SK-N-SH (cell line): ENCODE measurements around the gene RDH12. TPM values are rescaled to one million over a fixed set of nuclear protein-coding genes. Genes with fewer than 3 reads are reported as not detected.

Experiments used
- CTCF ChIA-PET: fragments of 300-600, 350-600 bp; formaldehyde crosslinking; extraction: SDS; loops from one replicate; lab custom pipeline; 2021; lab: Yijun Ruan, JAX
- POLR2A ChIA-PET: fragments of 350-600 bp; sonication (Branson Sonifier 250); formaldehyde crosslinking; extraction: SDS; loops from one replicate; lab custom pipeline; 2020; ENCODE audit warnings: antibody characterized with exemption, inconsistent platforms; lab: Yijun Ruan, JAX
- DNase-seq: peaks from one replicate; pipeline ENCODE4 v3.0.0; 2012
- H2AFZ ChIP-seq: fragments of 200-600 bp; sonication (generic); 2 replicates; pipeline ENCODE4 v1.8.1; 2016; ENCODE audit warnings: antibody characterized with exemption, mild to moderate bottlenecking, low read depth
- H3F3A ChIP-seq: fragments of 200-600 bp; sonication (generic); replicated peaks from 2 replicates; pipeline ENCODE3; 2016; ENCODE audit warnings: antibody characterized with exemption, mild to moderate bottlenecking; ENCODE audit not compliant: insufficient read depth
- H3K27ac ChIP-seq, 2 experiments: fragments of 200-500 bp in 1 of 2; fragments of 200-600 bp in 1 of 2; sonication (Bioruptor generic) in 1 of 2; sonication (generic), shearing (Covaris generic) in 1 of 2; 2 replicates each; pipeline versions ENCODE4 v1.5.1 to v1.6.1; 2014 to 2016; ENCODE audit warnings: low read depth in 2 of 2, inconsistent platforms in 1 of 2, low read length in 1 of 2, mild to moderate bottlenecking in 1 of 2, mixed read lengths in 1 of 2
- H3K27me3 ChIP-seq: fragments of 200-600 bp; sonication (generic), shearing (Covaris generic); 2 replicates; pipeline ENCODE4 v1.6.1; 2016; ENCODE audit warnings: mixed run types; ENCODE audit not compliant: insufficient read depth
- H3K36me3 ChIP-seq, 2 experiments: fragments of 200-500 bp in 1 of 2; fragments of 200-600 bp in 1 of 2; sonication (Bioruptor generic) in 1 of 2; sonication (generic) in 1 of 2; replicated peaks in 1 of 2; 2 replicates each; pipeline versions ENCODE3 to v1.5.1; 2014 to 2016; ENCODE audit warnings: low read length in 1 of 2, mild to moderate bottlenecking in 1 of 2; ENCODE audit not compliant: insufficient read depth in 2 of 2, control insufficient read depth in 1 of 2
- H3K4me1 ChIP-seq, 2 experiments: fragments of 200-500 bp in 1 of 2; fragments of 200-600 bp in 1 of 2; sonication (Bioruptor generic) in 1 of 2; sonication (generic), shearing (Covaris generic) in 1 of 2; 2 replicates each; pipeline versions ENCODE4 v1.5.1 to v1.6.1; 2014 to 2016; ENCODE audit warnings: low read depth in 1 of 2, low read length in 1 of 2, mixed run types in 1 of 2; ENCODE audit not compliant: insufficient read depth in 2 of 2, control insufficient read depth in 1 of 2
- H3K4me2 ChIP-seq: fragments of 200-600 bp; sonication (generic), shearing (Covaris generic); 2 replicates; pipeline ENCODE4 v1.6.1; 2017; ENCODE audit warnings: mixed run types
- H3K4me3 ChIP-seq, 2 experiments: fragments of 200-500 bp in 1 of 2; fragments of 200-600 bp in 1 of 2; sonication (Bioruptor generic) in 1 of 2; sonication (generic), shearing (Covaris generic) in 1 of 2; 2 replicates each; pipeline versions ENCODE4 v1.5.1 to v1.8.1; 2014 to 2016; ENCODE audit warnings: low read depth in 2 of 2, inconsistent platforms in 1 of 2, low read length in 1 of 2, mild to moderate bottlenecking in 1 of 2, mixed read lengths in 1 of 2, moderate library complexity in 1 of 2
- H3K79me2 ChIP-seq: fragments of 200-600 bp; sonication (generic); 2 replicates; pipeline ENCODE4 v1.8.1; 2017; ENCODE audit warnings: mild to moderate bottlenecking; ENCODE audit not compliant: insufficient read depth
- H3K9ac ChIP-seq: fragments of 200-600 bp; sonication (generic); 2 replicates; pipeline ENCODE4 v1.6.1; 2017; ENCODE audit warnings: mixed run types
- H3K9me2 ChIP-seq: fragments of 200-600 bp; sonication (generic); 2 replicates; pipeline ENCODE4 v1.6.1; 2017; ENCODE audit warnings: mixed run types
- H3K9me3 ChIP-seq: fragments of 200-600 bp; sonication (generic); 2 replicates; pipeline ENCODE4 v1.6.1; 2017; ENCODE audit warnings: mixed run types, mild to moderate bottlenecking, moderate library complexity
- H4K20me1 ChIP-seq: fragments of 200-600 bp; sonication (generic); 2 replicates; pipeline ENCODE4 v1.6.1; 2017; ENCODE audit warnings: mild to moderate bottlenecking, mixed run types; ENCODE audit not compliant: insufficient read depth
- CHD2 ChIP-seq: fragments of 150-350 bp; IDR thresholded peaks from 2 replicates; pipeline ENCODE4 v1.6.1; 2018; ENCODE audit warnings: low read length; ENCODE audit not compliant: partially characterized antibody
- CTCF ChIP-seq: fragments of 200-600 bp; sonication (generic); IDR thresholded peaks from 2 replicates; pipeline ENCODE4 v1.6.1; 2017; ENCODE audit warnings: antibody characterized with exemption, mild to moderate bottlenecking, moderate library complexity
- ELF1 ChIP-seq: IDR thresholded peaks from 2 replicates; pipeline ENCODE4 v1.4.0; 2012
- EP300 ChIP-seq, 2 experiments: IDR thresholded peaks; 2 replicates each; pipeline versions ENCODE4 v1.4.0 to v1.6.1; 2012; ENCODE audit warnings: borderline replicate concordance in 1 of 2, low read depth in 1 of 2, low read length in 1 of 2
- EZH2phosphoT487 ChIP-seq: fragments of 200-600 bp; sonication (generic); IDR thresholded peaks from 2 replicates; pipeline ENCODE4 v1.6.1; 2017; ENCODE audit warnings: low read depth, mixed run types, mild to moderate bottlenecking, antibody characterized with exemption, moderate library complexity, borderline replicate concordance
- FOXJ3 ChIP-seq: sonication (generic); formaldehyde crosslinking; IDR thresholded peaks from 2 replicates; pipeline ENCODE4 v1.5.1; 2020; ENCODE audit warnings: mild to moderate bottlenecking, missing genetic modification reagents
- GATA2 ChIP-seq: sonication (generic); formaldehyde crosslinking; IDR thresholded peaks from 2 replicates; pipeline ENCODE4 v1.5.0; 2020; ENCODE audit warnings: mild to moderate bottlenecking, missing genetic modification reagents
- IRF3 ChIP-seq: fragments of 150-350 bp; IDR thresholded peaks from 2 replicates; pipeline ENCODE4 v1.6.1; 2016; ENCODE audit warnings: mild to moderate bottlenecking, low read depth, low read length
- MEF2A ChIP-seq: IDR thresholded peaks from 2 replicates; pipeline ENCODE4 v1.4.0; 2012; ENCODE audit warnings: low read depth, borderline replicate concordance
- MXI1 ChIP-seq: IDR thresholded peaks from 2 replicates; pipeline ENCODE4 v1.6.1; 2012; ENCODE audit warnings: mild to moderate bottlenecking, low read depth, low read length, improper control_type of control experiment
- NFIC ChIP-seq: IDR thresholded peaks from 2 replicates; pipeline ENCODE4 v1.4.0; 2012; ENCODE audit warnings: borderline replicate concordance
- NRF1 ChIP-seq: IDR thresholded peaks from 2 replicates; pipeline ENCODE4 v1.6.1; 2012; ENCODE audit warnings: low read depth, mild to moderate bottlenecking, low read length
- RCOR1 ChIP-seq: fragments of 150-350 bp; IDR thresholded peaks from 2 replicates; pipeline ENCODE4 v1.6.1; 2017; ENCODE audit warnings: antibody characterized with exemption, low read length
- REST ChIP-seq: IDR thresholded peaks from 2 replicates; pipeline ENCODE4 v1.6.1; 2012; ENCODE audit warnings: mild to moderate bottlenecking, low read depth, low read length, moderate library complexity
- RFX5 ChIP-seq: IDR thresholded peaks from 2 replicates; pipeline ENCODE4 v1.6.1; 2012; ENCODE audit warnings: mild to moderate bottlenecking, improper control_type of control experiment, low read length
- RXRA ChIP-seq: IDR thresholded peaks from 2 replicates; pipeline ENCODE4 v1.4.0; 2012; ENCODE audit warnings: low read depth, mild to moderate bottlenecking, borderline replicate concordance
- SIN3A ChIP-seq: IDR thresholded peaks from 2 replicates; pipeline ENCODE4 v1.6.1; 2012; ENCODE audit warnings: low read depth, mild to moderate bottlenecking, low read length, moderate library complexity, borderline replicate concordance
- TAF1 ChIP-seq: IDR thresholded peaks from 2 replicates; pipeline ENCODE4 v1.6.1; 2012; ENCODE audit warnings: low read depth, mild to moderate bottlenecking, low read length, moderate library complexity, borderline replicate concordance
- TCF12 ChIP-seq: IDR thresholded peaks from 2 replicates; pipeline ENCODE4 v1.4.0; 2012
- USF2 ChIP-seq: fragments of 150-350 bp; IDR thresholded peaks from 2 replicates; pipeline ENCODE4 v1.6.1; 2017; ENCODE audit warnings: antibody characterized with exemption, low read length, low read depth, borderline replicate concordance
- WGBS: methylation state at CpG from one replicate; pipeline ENCODE4 v1.1.6; 2017; ENCODE audit warnings: low lambda C conversion rate; 5-methylcytosine and 5-hydroxymethylcytosine counted together
- polyA plus RNA-seq, 3 experiments: library from polyadenylated mRNA; depleted of rRNA; stranded (reverse); fragments of >200 nt; gene quantifications; 2 replicates each; pipeline ENCODE4 v1.2.3, GENCODE V29; 2012
- TF ChIP-seq, protein P1 (sequence below): IDR thresholded peaks from 2 replicates; pipeline ENCODE4; 2012

RDH12 gene
- polyA plus RNA-seq, 1 of the 3 experiments (the other 2 are of a cell fraction) = not detected

DNA sequence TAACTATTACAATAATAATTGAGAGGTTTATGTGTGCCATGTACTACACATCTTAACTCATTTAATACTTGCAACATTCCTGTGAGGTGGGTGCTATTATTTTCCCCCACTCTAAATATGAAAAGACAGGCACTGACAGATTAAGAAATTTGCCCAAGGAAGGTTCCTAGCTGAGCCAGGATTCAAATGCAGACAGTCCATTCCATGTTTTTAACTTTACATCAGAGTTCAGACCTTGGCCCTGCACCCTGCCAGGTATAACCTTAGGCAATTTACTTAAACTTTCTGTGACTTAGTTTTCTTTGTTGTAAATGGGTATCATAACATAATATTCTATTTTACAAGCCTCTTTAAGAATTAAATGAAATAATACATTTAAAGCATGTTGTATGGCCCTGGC, 26.6 kb downstream of the RDH12 start (continued):
- TF ChIP-seq, protein P1, sequence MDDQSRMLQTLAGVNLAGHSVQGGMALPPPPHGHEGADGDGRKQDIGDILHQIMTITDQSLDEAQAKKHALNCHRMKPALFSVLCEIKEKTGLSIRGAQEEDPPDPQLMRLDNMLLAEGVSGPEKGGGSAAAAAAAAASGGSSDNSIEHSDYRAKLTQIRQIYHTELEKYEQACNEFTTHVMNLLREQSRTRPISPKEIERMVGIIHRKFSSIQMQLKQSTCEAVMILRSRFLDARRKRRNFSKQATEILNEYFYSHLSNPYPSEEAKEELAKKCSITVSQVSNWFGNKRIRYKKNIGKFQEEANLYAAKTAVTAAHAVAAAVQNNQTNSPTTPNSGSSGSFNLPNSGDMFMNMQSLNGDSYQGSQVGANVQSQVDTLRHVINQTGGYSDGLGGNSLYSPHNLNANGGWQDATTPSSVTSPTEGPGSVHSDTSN = no peak
- TF ChIP-seq, all 33 proteins: peak for 0

DNA sequence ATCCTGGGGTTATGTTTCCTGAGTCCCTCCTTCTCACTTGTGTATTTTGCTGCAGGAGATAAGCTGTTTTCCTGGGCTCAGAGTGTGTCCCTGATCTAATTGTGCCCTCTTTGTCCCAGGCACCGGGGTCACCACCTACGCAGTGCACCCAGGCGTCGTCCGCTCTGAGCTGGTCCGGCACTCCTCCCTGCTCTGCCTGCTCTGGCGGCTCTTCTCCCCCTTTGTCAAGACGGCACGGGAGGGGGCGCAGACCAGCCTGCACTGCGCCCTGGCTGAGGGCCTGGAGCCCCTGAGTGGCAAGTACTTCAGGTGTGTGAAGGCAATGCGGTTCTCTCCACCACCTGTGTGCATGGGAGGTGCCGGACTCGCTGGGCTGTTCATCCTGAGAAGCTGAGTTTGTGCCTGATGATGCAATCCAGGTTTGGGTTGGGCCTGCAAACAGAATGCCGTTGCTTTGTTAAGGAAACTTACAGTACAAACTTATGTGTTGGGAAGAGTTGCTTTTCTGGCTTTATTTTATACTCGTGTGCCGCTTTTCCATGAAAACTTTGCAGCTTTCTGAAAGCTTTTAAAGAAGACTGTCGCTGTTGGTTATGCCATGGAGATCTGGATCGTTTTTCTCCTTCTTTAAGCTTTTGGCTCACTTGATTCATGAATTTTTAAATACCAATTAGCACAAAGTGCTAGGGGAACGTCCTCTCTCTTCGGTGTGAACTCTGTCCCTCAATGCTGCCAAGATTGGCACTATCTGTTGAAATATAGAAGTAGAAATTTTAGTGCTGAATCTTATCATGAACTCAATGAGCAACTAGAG, 27.6 kb downstream of the RDH12 start:
- Histone ChIP-seq H3F3A (no peaks in the 10 kb centered on the region), H3K79me2 (no peaks in the 10 kb centered on the region), H3K4me2 (no peak overlapping the region), H3K9ac (no peak overlapping the region), H3K9me3 (no peaks in the 10 kb centered on the region), H2AFZ (no peak overlapping the region), H3K4me3 (no peak overlapping the region), H4K20me1 (no peaks in the 10 kb centered on the region), H3K9me2 (no peaks in the 10 kb centered on the region), H3K36me3 (no peaks in the 10 kb centered on the region), H3K4me1 (no peaks in the 10 kb centered on the region), H3K27ac (no peak overlapping the region), H3K27me3 (peaks cover 10% of the 10 kb centered on the region; the same call in 1 of the 2 replicates)
- no peak for DNase-seq
- ChIA-PET POLR2A (no interaction called here), CTCF (interaction anchor here (0.9 to 1.2 kb wide), 2 partner anchors 20 to 23 kb away, joined by 3 to 4 read pairs; no protein-coding TSS in a partner anchor)
- WGBS = 83% methylated on average over 17 of the region's 21 CpGs
- no peak for TF ChIP-seq RCOR1
- TF ChIP-seq USF2 = no peak
- TF ChIP-seq RFX5 = no peak
- no peak for TF ChIP-seq REST
- TF ChIP-seq GATA2 (CRISPR knock-in tag) = no peak
- no peak for TF ChIP-seq IRF3
- no peak for TF ChIP-seq CHD2
- no peak for TF ChIP-seq ELF1
- TF ChIP-seq SIN3A = no peak
- TF ChIP-seq MXI1 = no peak
- no peak for TF ChIP-seq NRF1
- TF ChIP-seq FOXJ3 (CRISPR knock-in tag) = no peak
- no peak for TF ChIP-seq RXRA
- no peak for TF ChIP-seq EP300 (IDR thresholded peaks at IDR 0.05; ENCODE audit: borderline replicate concordance in 1 of 2, low read depth in 1 of 2, low read length in 1 of 2)
- TF ChIP-seq NFIC = no peak
- TF ChIP-seq MEF2A = no peak
- no peak for TF ChIP-seq TAF1
- no peak for TF ChIP-seq EZH2phosphoT487
- no peak for TF ChIP-seq CTCF
- no peak for TF ChIP-seq TCF12
